Trophoblast cell (in vitro differentiated cells and primary cell): Measurements from ENCODE around the gene COPS8.

ENCODE experiments used
- DNase-seq, 2 donors: peaks; one replicate each; pipeline ENCODE4 v3.0.0-alpha.2; 2016
- H2AFZ ChIP-seq: 2 replicates; pipeline ENCODE4 v1.6.1; 2013; ENCODE audit warnings: low read length, moderate library complexity, mild to moderate bottlenecking; ENCODE audit not compliant: insufficient read depth, poor library complexity
- H2AK5ac ChIP-seq: 2 replicates; pipeline ENCODE4 v1.6.1; 2013; ENCODE audit warnings: mild to moderate bottlenecking, low read length
- H2BK120ac ChIP-seq: 2 replicates; pipeline ENCODE4 v1.6.1; 2013; ENCODE audit warnings: low read length, mild to moderate bottlenecking, moderate library complexity; ENCODE audit not compliant: insufficient read depth, poor library complexity
- H2BK12ac ChIP-seq: 2 replicates; pipeline ENCODE4 v1.6.1; 2013; ENCODE audit warnings: mild to moderate bottlenecking, low read length, moderate library complexity
- H2BK5ac ChIP-seq: 2 replicates; pipeline ENCODE4 v1.6.1; 2013; ENCODE audit warnings: low read length, low read depth, moderate library complexity, mild to moderate bottlenecking; ENCODE audit not compliant: poor library complexity
- H3K14ac ChIP-seq: 2 replicates; pipeline ENCODE4 v1.6.1; 2013; ENCODE audit warnings: mild to moderate bottlenecking, low read length
- H3K18ac ChIP-seq: 2 replicates; pipeline ENCODE4 v1.6.1; 2013; ENCODE audit warnings: mild to moderate bottlenecking, low read length
- H3K23ac ChIP-seq: 2 replicates; pipeline ENCODE4 v1.6.1; 2013; ENCODE audit warnings: low read length
- H3K27ac ChIP-seq: 2 replicates; pipeline ENCODE4 v1.5.1; 2013; ENCODE audit warnings: low read depth, mild to moderate bottlenecking, inconsistent platforms, low read length, moderate library complexity
- H3K27me3 ChIP-seq: 2 replicates; pipeline ENCODE4 v1.6.1; 2013; ENCODE audit warnings: inconsistent platforms, mild to moderate bottlenecking, low read length, moderate library complexity; ENCODE audit not compliant: insufficient read depth
- H3K36me3 ChIP-seq, 2 experiments: 1 replicate in 1 of 2; 2 replicates in 1 of 2; pipeline ENCODE4 v1.6.1; 2013; ENCODE audit warnings: low read length in 2 of 2, mild to moderate bottlenecking in 2 of 2, moderate library complexity in 1 of 2; ENCODE audit not compliant: insufficient read depth in 2 of 2, control insufficient read depth in 1 of 2
- H3K4ac ChIP-seq: 2 replicates; pipeline ENCODE4 v1.6.1; 2013; ENCODE audit warnings: low read depth, mild to moderate bottlenecking, low read length, moderate library complexity
- H3K4me1 ChIP-seq, 2 experiments: 1 replicate in 1 of 2; 2 replicates in 1 of 2; pipeline ENCODE4 v1.6.1; 2013; ENCODE audit warnings: low read length in 2 of 2, mild to moderate bottlenecking in 2 of 2, moderate library complexity in 1 of 2; ENCODE audit not compliant: insufficient read depth in 2 of 2, control insufficient read depth in 1 of 2
- H3K4me2 ChIP-seq: 2 replicates; pipeline ENCODE4 v1.6.1; 2013; ENCODE audit warnings: inconsistent platforms, mild to moderate bottlenecking, low read length, moderate library complexity
- H3K4me3 ChIP-seq: 2 replicates; pipeline ENCODE4 v1.5.1; 2013; ENCODE audit warnings: mild to moderate bottlenecking, low read depth, low read length, inconsistent platforms
- H3K79me1 ChIP-seq: one replicate; pipeline ENCODE4 v1.6.1; 2013; ENCODE audit warnings: low read length
- H3K79me2 ChIP-seq: 2 replicates; pipeline ENCODE4 v1.6.1; 2013; ENCODE audit warnings: low read length, mild to moderate bottlenecking; ENCODE audit not compliant: control insufficient read depth, insufficient read depth, poor library complexity
- H3K9ac ChIP-seq: 2 replicates; pipeline ENCODE4 v1.6.1; 2013; ENCODE audit warnings: mild to moderate bottlenecking, low read length
- H3K9me3 ChIP-seq: 2 replicates; pipeline ENCODE4 v1.6.1; 2013; ENCODE audit warnings: low read depth, mild to moderate bottlenecking, control low read depth, inconsistent platforms, low read length; ENCODE audit not compliant: insufficient read depth
- H4K12ac ChIP-seq: 2 replicates; pipeline ENCODE4 v1.6.1; 2013; ENCODE audit warnings: low read depth, mild to moderate bottlenecking, low read length, moderate library complexity
- H4K8ac ChIP-seq: 2 replicates; pipeline ENCODE4 v1.6.1; 2013; ENCODE audit warnings: low read depth, mild to moderate bottlenecking, low read length, moderate library complexity
- H4K91ac ChIP-seq: one replicate; pipeline ENCODE4 v1.6.1; 2013; ENCODE audit warnings: low read depth, mild to moderate bottlenecking, low read length, moderate library complexity
- WGBS: extraction: QIAGEN DNeasy Blood & Tissue Kit; methylation state at CpG from one replicate; pipeline ENCODE4 v1.1.7; 2013; ENCODE audit warnings: missing lambda C conversion rate; ENCODE audit not compliant: insufficient read length, insufficient coverage; ENCODE audit errors: extremely low coverage; 5-methylcytosine and 5-hydroxymethylcytosine counted together

COPS8 gene

GRCh38 chr2:237147317-237147716 lies 61.6 kb downstream of the COPS8 start:
- Histone ChIP-seq H2BK5ac (no peak overlapping the region), H2BK120ac (no peak overlapping the region)

GRCh38 chr2:237148624-237149023 lies 62.9 kb downstream of the COPS8 start:
- Histone ChIP-seq H3K9ac (no peak overlapping the region), H3K4me1 (no peaks in the 10 kb centered on the region), H3K4me3 (no peak overlapping the region), H3K4ac (no peak overlapping the region), H3K79me2 (no peaks in the 10 kb centered on the region), H4K12ac (no peak overlapping the region), H2AK5ac (no peak overlapping the region), H3K27me3 (no peaks in the 10 kb centered on the region), H3K9me3 (peaks cover 4% of the 10 kb centered on the region), H2AFZ (no peak overlapping the region), H3K36me3 (no peaks in the 10 kb centered on the region), H3K4me2 (no peak overlapping the region), H2BK12ac (no peak overlapping the region), H4K91ac (no peak overlapping the region), H3K18ac (no peak overlapping the region), H4K8ac (no peak overlapping the region), H2BK5ac (no peak overlapping the region), H3K79me1 (no peaks in the 10 kb centered on the region), H3K14ac (no peak overlapping the region), H3K27ac (no peak overlapping the region), H3K23ac (no peak overlapping the region), H2BK120ac (no peak overlapping the region)
- DNase-seq: no peak
- WGBS: no CpG with 5 or more reads among the region's 4 CpGs

More at GRCh38 chr2:237147317-237147716, 61.6 kb downstream of the COPS8 start:
- Histone ChIP-seq H3K79me2 (no peaks in the 10 kb centered on the region), H3K4me1 (no peaks in the 10 kb centered on the region), H3K4me3 (no peak overlapping the region), H3K9me3 (peaks cover 4% of the 10 kb centered on the region), H3K27ac (no peak overlapping the region), H3K23ac (no peak overlapping the region), H2AK5ac (no peak overlapping the region), H2BK12ac (no peak overlapping the region), H3K14ac (no peak overlapping the region), H3K18ac (no peak overlapping the region), H3K27me3 (no peaks in the 10 kb centered on the region), H3K79me1 (no peaks in the 10 kb centered on the region), H3K9ac (no peak overlapping the region), H4K12ac (no peak overlapping the region), H2AFZ (no peak overlapping the region), H4K91ac (no peak overlapping the region), H3K36me3 (no peaks in the 10 kb centered on the region), H3K4ac (no peak overlapping the region), H4K8ac (no peak overlapping the region), H3K4me2 (no peak overlapping the region)
- no peak for DNase-seq

GRCh38 chr2:237149425-237149824 lies 63.7 kb downstream of the COPS8 start:
- Histone ChIP-seq H3K4me3 (no peak overlapping the region), H3K18ac (no peak overlapping the region), H3K14ac (no peak overlapping the region), H3K27me3 (no peaks in the 10 kb centered on the region), H4K8ac (no peak overlapping the region), H3K23ac (no peak overlapping the region), H2AK5ac (no peak overlapping the region), H3K79me2 (no peaks in the 10 kb centered on the region), H2BK120ac (no peak overlapping the region), H3K27ac (no peak overlapping the region), H4K12ac (no peak overlapping the region), H3K4ac (no peak overlapping the region), H2AFZ (no peak overlapping the region), H3K4me1 (no peaks in the 10 kb centered on the region), H3K79me1 (no peaks in the 10 kb centered on the region), H3K36me3 (no peaks in the 10 kb centered on the region), H2BK5ac (no peak overlapping the region), H4K91ac (no peak overlapping the region), H2BK12ac (no peak overlapping the region), H3K9ac (no peak overlapping the region), H3K4me2 (no peak overlapping the region), H3K9me3 (peaks cover 4% of the 10 kb centered on the region)
- no CpG with 5 or more reads among the region's 4 CpGs for WGBS
- no peak for DNase-seq
